GM18502 (cell line): ENCODE measurements around the gene DNLZ.
"Not testable (repeated sequence)": the region's sequence is repeated elsewhere in the genome, so short reads cannot be mapped to it uniquely, and the experiment has no call there.

ENCODE experiments used
- ATAC-seq: cut with Tn5 transposase; IDR thresholded peaks from one replicate; pipeline ENCODE4 v1.9.1; 2021; ENCODE audit warnings: mild to moderate bottlenecking; ENCODE audit not compliant: unreplicated experiment, poor library complexity

DNLZ gene

DNA sequence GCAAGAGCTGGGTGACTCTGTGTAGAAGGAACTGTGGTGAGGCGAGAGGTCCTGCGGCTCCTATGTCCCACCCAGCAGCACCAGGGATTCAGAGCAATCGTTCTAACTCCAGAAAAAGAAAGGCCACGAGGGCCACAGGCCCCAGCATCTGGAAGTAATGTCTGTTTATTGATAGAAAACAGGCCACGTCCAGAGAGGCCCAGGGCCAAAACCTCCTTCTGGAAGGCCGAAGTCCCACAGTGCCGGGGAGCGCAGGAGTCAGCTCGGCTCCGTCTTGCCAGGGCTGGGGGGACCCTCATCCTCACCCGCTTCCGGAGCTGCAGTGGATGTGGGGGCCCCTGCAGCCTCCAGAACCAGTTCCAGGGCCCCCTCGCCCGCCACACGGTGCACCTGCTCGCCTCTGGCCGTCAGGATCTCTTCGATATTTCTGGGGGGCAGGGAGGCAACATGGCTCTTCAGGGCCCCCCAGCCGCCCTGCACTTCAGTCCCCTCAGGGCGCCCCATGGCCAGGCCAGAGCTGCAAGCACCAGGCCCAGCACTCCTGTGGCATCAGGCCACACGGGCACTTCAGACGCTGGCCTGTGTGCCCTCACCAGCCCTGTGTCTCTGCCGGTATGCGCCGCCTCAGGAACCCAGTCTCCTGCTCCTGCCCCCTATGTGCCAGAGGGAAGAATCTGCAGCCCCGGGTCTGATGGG lies 1.6 kb downstream of the DNLZ start:
- no peak for ATAC-seq

GRCh38 chr9:136361047-136361753 lies 2.3 kb downstream of the DNLZ start:
- ATAC-seq: no peak

DNA sequence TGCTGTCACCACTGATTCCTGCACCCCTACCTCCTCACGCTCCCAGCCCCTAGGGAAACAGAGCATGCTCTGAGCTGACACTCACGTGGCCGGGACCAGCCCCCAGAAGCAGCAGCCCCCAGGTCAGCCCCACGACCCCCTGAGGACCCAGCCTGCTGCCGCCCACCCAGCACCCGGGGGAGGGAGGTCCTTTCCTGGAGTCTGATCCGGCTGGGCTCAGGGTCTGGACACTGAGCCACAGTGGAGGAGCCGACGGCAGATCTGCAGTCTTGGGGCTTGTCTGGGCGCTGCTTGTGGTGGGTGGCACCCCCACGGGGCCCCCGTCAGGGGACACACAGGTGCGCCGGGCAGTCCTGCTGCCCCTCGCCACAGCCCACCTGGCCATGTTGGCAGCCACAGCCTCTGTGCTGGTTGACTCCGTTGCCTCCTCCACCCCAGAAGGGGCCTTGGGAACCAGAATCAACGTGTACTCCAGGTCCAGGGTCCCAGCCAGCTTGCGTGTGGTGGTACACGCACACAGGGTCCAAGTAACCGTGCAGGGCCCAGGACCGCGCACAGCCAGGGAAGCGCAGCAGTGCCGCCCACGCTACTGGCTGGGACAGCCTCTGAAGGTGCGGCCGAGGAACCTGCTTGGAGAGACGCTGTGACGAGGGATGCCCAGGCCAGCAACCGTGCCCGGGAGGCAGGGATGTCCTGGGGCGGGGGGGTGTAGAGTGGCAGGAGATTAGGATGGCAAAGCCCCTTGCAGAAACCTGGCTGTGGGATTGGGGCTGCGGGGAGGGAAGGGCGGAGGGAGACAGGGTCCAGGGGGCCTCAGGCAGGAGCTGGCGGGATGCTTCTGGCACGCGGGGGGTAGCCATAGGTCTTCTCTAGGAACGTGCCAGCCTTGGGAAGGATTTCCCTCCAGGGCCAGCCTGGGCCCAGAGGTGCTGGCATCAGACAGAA lies 3.5 kb downstream of the DNLZ start:
- no peak for ATAC-seq

DNA sequence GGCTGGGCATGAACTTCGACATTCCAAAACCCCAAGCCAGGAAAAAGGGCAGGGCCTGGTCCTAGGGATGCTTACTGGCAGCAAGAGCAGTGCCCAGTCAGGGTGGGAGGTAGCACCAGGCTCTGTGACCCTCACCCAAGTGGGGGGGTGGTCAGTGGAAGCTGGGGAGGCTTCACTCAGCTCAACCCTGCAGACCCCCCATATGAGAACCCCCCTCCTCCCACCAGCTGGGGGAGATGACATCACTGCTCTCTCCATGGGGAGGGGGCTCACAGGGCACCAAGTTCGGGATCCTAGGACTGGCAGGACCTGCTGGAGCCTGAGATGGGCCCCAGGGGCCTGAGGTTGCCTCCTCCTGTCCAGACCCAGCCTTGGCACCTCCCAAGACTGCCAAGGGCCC lies 4.7 kb downstream of the DNLZ start:
- ATAC-seq: no peak

DNA sequence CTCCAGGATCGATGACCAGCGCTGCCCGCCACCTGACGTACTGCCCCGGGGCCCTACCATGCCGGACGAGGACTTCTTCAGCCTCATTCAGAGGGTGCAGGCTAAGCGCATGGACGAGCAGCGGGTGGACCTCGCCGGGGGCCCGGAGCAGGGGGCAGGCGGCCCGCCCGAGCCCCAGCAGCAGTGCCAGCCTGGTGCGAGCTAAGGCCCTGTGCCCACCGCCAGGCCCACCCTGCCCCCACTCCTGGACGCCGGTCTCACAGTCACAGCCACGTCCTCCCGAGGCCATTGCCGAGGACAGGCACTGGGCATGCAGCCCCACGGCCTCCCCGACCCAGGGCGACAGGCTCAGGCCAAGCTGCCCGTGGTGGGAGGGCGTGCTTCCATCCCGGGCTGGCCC lies 5.5 kb downstream of the DNLZ start:
- ATAC-seq: no peak

DNA sequence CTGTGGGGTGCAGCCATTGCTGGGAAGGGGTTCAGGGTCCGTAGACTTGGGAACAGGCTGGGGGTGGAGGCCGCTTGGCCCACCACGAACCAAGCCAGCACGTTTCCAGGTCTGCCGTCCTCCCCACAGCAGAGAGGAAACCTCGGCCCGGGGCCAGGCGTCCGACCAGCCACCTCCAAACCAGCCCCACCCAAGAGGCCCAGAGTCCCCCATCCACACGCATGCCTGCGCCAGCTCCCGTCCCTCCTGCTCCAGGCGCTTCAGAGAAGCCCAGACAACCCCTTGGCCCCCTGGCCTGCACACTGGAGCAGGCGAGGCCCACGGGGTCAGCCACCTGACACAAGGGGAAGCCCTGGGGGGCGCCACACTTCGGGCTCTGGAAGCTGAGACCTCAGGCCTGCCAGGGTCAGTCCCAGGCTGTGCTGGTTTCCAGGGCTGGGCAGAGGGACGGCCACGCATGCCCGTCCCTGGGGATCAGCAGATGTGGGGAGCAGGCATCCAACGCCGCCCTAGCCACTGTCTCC lies 6.3 kb downstream of the DNLZ start:
- ATAC-seq: no peak

DNA sequence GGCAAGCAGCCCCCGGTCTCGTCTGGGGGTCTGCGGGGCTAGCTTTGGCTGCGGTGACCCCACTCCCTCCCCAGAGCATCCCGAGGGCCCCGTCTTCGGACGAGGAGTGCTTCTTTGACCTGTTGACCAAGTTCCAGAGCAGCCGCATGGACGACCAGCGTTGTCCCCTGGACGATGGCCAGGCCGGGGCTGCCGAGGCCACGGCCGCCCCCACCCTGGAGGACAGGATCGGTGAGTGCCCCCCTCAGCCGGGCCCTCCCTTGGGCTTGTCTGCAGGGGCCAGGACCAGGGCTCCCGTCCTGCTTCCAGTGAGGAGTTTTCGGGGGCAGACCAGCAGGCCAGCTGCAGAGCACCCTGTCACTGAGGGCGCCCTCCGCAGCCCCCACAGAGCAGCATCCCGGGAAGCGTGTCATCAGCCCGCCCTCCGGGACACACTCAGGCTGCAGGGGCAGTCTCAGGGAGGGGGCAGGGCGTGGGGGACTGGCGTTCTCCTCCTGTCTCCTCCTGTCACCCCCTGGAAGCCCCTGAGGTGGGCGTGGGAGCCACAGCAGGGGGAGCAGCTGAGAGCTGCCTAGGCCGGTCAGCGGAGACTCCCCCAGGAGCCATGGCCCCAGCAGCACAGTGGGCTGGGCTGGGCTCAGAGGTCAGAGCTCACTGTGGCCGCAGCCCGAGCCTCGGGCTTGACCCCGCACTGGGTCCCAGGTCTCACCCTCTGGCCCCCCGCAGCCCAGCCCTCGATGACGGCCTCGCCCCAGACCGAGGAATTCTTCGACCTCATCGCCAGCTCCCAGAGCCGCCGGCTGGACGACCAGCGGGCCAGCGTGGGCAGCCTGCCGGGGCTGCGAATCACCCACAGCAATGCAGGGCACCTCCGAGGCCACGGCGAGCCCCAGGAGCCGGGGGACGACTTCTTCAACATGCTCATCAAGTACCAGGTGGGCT lies 7.7 kb downstream of the DNLZ start:
- no peak for ATAC-seq

DNA sequence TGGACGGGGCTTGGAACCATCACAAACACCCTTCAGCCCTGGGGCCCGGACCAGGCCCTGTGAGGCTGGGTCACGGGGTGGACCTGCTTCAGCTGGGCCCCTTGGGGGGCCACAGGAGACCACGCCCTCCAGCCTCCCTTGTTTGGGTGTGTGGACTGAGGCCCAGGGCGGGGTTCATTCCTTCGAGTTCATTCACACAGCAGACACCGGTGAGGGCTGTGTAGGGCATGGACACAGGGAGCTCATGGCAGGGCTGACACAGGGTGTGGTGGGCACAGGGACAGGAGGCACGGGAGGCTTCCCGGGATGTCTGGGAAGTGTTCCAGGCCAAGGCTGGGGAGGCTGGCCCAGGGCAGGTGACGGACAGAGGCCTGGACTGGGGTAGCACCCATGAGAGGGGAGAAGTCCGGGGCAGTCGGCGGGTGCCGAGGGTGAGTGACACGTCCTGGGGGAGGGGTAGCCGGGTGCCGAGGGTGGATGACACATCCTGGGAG lies 8.9 kb downstream of the DNLZ start:
- no peak for ATAC-seq

DNA sequence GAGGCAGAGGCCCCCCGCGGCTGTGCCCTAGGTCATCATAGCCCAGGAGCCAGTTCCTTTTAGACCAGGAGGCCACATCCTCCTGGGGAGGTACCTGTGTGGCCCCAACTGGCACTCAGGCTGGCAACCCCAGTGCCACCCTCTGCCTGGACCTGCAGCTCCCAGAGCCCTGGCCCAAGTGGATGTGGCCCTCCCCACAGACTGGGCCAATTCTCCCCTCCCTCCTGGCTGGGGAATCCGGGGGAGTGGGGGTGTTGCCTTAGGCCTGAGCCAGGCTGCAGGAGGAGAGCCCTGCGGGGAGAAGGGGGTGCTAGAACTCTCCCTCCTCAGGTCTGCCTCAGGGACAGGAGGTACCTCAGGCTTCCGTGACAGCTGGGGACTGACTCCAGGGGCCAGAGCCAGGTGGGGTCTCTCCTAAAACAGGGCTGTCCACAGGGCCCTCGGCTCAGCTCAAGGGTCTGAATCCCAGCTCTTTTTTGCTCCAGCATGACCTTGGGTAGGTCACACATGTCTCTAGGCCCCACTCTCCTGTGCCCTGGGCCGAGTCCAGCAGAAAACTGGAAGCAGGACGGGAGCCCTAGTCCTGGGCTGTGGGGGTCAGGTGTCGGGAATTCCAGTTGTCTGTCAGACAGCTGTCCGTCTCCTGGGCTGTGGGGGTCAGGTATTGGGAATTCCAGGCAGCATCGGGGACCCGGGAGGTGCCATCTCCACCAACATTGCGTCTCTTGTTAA lies 9.6 kb downstream of the DNLZ start:
- no peak for ATAC-seq

DNA sequence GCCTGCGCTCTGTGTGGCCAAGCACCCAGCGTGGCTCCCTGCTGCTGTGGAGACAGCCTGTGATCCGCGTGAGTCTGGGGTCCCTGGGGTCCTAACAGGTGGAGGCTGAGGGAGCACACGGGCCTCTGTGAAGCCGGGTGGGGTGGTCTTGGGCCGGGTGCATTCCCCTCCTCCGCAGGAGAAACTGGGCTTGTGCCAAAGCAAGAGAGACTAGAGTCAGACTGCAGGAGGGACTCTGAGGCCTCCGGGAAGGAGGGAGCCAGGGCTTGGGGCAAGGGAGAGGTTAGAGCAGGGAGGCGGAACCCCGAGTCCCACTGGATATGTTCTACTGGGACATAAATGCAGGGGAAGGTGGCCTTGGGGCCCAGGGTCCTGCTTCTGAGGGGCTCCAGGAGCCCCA lies 10.5 kb downstream of the DNLZ start:
- no peak for ATAC-seq

- no peak for ATAC-seq
Observed at GRCh38 chr9:136352682-136353081, 10.9 kb downstream of the DNLZ start.

DNA sequence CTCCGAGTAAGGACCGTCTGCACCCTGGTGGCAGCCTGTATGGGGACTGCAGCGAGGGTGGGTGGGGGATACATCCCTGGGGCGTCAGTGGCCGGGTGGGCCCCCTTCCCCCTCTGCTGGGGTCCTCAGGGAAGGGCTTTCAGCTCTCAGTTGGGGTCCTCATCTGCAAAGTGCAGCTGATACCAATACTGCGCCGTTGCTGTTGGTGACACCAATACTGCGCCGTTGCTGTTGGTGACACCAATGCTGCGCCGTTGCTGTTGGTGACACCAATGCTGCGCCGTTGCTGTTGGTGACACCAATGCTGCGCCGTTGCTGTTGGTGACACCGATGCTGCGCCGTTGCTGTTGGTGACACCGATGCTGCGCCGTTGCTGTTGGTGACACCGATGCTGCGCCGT lies 11.7 kb downstream of the DNLZ start:
- not testable (repeated sequence) for ATAC-seq

DNA sequence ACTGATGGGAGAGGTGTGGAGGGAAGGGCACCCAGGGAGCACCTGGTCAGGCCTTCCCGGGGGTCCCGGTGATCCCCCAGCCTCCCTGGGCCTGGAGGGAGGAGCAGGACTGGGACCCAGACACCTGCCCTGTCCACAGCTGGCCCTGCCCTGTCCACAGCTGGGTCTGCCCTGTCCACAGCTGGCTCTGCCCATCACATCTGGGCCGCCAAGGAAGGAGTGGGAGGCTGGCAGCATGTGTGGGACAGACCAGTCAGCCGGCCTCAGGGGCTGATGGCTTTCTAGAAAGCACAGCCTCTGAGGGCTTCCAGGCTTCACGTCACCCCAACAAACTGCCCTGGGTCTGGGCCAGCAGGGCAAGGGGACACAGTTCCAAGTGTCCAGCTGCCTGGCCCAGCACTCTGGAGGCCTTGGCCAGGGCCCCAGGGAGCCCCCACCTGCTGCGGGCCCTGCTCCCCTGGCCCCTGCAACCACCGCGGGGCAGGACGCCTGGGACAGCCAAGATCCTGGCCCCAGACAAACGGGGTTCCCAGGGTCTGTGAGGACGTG lies 12.2 kb downstream of the DNLZ start:
- ATAC-seq: no peak

DNA sequence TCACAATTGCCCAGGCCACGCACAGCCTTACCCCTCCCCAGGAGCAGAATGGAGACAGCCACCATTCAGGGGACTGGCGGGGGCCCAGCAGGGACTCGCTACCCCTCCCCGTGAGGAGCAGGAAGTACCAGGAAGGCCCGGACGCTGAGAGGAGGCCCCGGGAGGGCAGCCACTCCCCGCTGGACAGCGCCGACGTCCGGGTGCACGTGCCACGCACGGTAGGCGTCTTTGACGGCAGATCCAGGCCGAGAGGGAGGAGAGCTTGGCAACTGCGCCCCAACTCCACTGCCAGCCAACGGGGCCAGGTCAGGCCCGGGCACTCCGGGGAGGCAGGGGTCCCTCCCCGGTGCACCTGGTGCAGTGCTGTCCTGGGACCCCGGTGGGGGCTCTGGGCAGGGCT lies 14.0 kb downstream of the DNLZ start:
- ATAC-seq: no peak

DNA sequence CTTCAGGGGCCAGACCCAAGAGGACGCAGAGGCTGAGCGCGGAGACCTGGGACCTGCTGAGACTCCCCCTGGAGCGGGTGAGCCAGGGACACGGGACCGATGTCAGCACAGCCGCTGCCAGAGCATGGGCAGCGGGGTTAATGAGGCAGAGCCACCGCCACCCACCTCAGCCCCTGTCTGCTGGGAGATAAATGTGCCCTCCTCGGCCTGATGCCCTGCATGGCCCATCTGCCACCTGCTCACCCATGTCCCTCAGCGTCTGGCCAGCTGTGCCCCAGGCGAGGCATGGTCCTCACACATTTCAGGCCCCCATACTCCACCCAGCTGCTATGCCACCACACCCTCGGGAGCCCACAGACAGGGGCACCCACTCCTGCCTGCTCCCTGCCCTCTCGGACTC lies 14.9 kb downstream of the DNLZ start:
- no peak for ATAC-seq

DNA sequence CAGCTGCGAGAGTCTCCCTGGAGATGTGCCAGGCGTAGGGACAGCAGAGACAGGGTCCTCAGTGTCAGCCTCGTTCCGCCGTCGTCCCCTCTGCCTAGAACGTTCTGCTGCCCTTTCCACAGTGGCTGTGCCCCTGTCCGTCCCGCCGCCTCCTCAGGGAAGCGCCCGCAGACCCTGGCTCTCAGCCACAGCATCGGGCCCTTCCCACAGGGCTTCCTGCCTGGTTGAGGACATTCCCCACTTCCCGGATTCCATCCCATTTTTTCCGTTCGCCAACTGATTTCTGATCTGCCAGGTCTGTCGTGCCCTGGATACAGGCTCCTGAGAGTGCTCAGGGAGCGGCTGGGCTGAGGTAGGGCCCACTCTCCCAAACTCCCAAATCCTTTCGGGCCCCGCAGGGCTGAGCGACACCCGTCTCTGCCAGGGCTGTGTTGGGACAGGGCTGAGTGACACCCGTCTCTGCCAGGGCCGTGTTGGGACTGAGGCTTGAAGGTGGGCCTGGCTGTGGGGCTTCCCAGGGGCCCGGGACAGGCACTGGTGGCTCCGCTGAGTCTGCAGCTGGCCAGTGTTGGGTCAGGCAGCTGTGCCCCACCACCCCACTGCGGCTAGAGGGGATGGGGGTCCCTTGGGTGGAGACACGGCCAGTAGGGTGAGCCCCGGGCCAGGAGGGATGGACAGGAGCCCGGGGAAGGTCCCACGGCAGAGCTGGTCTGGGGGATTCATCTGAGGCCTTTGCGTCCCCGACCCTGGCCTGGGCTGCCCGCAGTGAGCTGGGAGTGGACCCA lies 15.9 kb downstream of the DNLZ start:
- no peak for ATAC-seq

- no peak for ATAC-seq
Observed at GRCh38 chr9:136346927-136347465, 16.5 kb downstream of the DNLZ start.

GRCh38 chr9:136346157-136346481 lies 17.4 kb downstream of the DNLZ start:
- ATAC-seq: no peak
